Breast epithelium (tissue), 3 donors: ENCODE results near the gene BCAR1.

Experiments used
- POLR2A ChIP-seq: fragments of 450-650 bp; IDR thresholded peaks from one replicate; pipeline ENCODE4 v1.6.1; 2016; ENCODE audit warnings: antibody characterized with exemption, mild to moderate bottlenecking, moderate library complexity
- TF ChIP-seq, protein P1 (sequence below), 3 donors: fragments of 450-650 bp; IDR thresholded peaks; one replicate each; pipeline ENCODE4 v1.5.1; 2016 to 2017; ENCODE audit warnings: antibody characterized with exemption in 3 of 3, mild to moderate bottlenecking in 3 of 3, moderate library complexity in 3 of 3

DNA sequence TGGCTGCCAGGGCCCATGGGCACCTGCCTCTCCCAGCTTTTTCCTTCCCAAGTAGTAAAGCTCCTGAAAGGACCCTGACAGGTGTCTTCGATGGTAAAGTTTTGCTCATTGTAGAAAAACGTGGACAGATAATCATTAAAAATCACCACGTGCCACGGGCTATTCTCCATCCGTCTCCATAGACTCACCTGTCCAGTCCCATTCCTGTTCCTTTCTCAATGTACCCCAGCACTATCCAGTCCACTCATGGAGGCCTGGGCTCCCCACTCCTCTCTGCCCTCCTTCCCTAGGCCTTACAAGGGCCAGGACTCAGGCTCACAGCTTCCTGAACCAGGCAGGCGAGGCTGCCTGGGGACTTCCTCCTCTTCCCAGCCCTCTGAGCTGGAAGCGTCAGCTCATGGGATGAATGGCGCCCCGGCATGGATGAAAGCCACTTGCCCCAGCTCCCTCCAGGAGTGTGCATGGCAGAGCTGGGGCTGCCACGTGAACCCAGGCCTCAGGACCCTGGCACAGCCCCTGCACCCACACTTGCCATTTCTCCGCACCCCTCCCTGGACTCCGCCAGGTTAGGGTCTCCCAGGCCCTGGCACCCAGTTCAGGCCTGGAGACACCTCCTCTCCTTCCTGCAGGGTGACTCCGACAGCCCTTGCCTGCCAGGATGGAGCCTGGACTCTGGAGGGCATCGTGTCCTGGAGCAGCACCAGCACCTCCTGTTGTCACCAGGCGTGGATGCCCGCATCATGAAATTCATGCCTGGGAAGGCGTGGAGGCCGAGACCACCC, 23.9 kb downstream of the BCAR1 start:
- TF ChIP-seq, protein P1, sequence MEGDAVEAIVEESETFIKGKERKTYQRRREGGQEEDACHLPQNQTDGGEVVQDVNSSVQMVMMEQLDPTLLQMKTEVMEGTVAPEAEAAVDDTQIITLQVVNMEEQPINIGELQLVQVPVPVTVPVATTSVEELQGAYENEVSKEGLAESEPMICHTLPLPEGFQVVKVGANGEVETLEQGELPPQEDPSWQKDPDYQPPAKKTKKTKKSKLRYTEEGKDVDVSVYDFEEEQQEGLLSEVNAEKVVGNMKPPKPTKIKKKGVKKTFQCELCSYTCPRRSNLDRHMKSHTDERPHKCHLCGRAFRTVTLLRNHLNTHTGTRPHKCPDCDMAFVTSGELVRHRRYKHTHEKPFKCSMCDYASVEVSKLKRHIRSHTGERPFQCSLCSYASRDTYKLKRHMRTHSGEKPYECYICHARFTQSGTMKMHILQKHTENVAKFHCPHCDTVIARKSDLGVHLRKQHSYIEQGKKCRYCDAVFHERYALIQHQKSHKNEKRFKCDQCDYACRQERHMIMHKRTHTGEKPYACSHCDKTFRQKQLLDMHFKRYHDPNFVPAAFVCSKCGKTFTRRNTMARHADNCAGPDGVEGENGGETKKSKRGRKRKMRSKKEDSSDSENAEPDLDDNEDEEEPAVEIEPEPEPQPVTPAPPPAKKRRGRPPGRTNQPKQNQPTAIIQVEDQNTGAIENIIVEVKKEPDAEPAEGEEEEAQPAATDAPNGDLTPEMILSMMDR (IDR thresholded peaks at IDR 0.05) = no peak
- no peak for TF ChIP-seq POLR2A
